Measurements from ENCODE around the gene TRPC3. TPM values are rescaled to one million over a fixed set of nuclear protein-coding genes. Genes with fewer than 3 reads are reported as not detected.
A peak's percentile ranks its signal among the peaks of the same experiment; 100 is the strongest.

TRPC3 gene
- polyA plus RNA-seq, 1 donor from 2014 or later = 6.9 TPM

- H3K4me2 ChIP-seq (ENCODE audit: low read length) = no peak overlapping the region
- H3K9ac ChIP-seq (ENCODE audit: low read length) = no peak overlapping the region
- H3K27ac ChIP-seq (ENCODE audit: low read length) = no peak overlapping the region
- no peaks in the 10 kb centered on the region for H3F3A ChIP-seq (ENCODE audit: insufficient read depth, low read length, poor library complexity, severe bottlenecking)
- no peaks in the 10 kb centered on the region for H3K27me3 ChIP-seq (ENCODE audit: insufficient read depth, low read depth, low read length)
- H3K36me3 ChIP-seq (ENCODE audit: insufficient read depth, low read length) = no peaks in the 10 kb centered on the region
- H3K79me2 ChIP-seq (replicated peaks; ENCODE audit: insufficient read depth, low read length) = no peaks in the 10 kb centered on the region
- H3K4me3 ChIP-seq (ENCODE audit: low read length) = no peak overlapping the region
- TF ChIP-seq EZH2 (IDR thresholded peaks at IDR 0.05; ENCODE audit: borderline replicate concordance, insufficient read depth, low read length, poor library complexity, severe bottlenecking) (no peak), CTCF (IDR thresholded peaks at IDR 0.05; ENCODE audit: poor library complexity, severe bottlenecking) (no peak)
- H3K9me2 ChIP-seq (ENCODE audit: insufficient read depth, low read length) = no peaks in the 10 kb centered on the region
- H3K9me3 ChIP-seq (ENCODE audit: low read length) = no peaks in the 10 kb centered on the region
- H4K20me1 ChIP-seq (ENCODE audit: insufficient read depth) = no peaks in the 10 kb centered on the region
- H2AFZ ChIP-seq (ENCODE audit: low read depth, low read length) = no peak overlapping the region
Observed at GRCh38 chr4:121908346-121908745, 43.5 kb downstream of the TRPC3 start.

- Histone ChIP-seq H3K27ac (ENCODE audit: low read length) (no peak overlapping the region), H3K9ac (ENCODE audit: low read length) (no peak overlapping the region), H3K79me2 (replicated peaks; ENCODE audit: insufficient read depth, low read length) (no peaks in the 10 kb centered on the region), H3F3A (ENCODE audit: insufficient read depth, low read length, poor library complexity, severe bottlenecking) (no peaks in the 10 kb centered on the region), H3K9me3 (ENCODE audit: low read length) (no peaks in the 10 kb centered on the region), H3K36me3 (ENCODE audit: insufficient read depth, low read length) (no peaks in the 10 kb centered on the region), H3K4me2 (ENCODE audit: low read length) (no peak overlapping the region), H3K9me2 (ENCODE audit: insufficient read depth, low read length) (no peaks in the 10 kb centered on the region), H2AFZ (ENCODE audit: low read depth, low read length) (no peak overlapping the region), H3K27me3 (ENCODE audit: insufficient read depth, low read depth, low read length) (no peaks in the 10 kb centered on the region), H4K20me1 (ENCODE audit: insufficient read depth) (no peaks in the 10 kb centered on the region), H3K4me3 (ENCODE audit: low read length) (no peak overlapping the region)
- TF ChIP-seq SMC3 (conservative IDR thresholded peaks at IDR 0.05; ENCODE audit: poor library complexity) (peak; percentile 88), RAD21 (conservative IDR thresholded peaks at IDR 0.05) (peak; percentile 92), EZH2 (IDR thresholded peaks at IDR 0.05; ENCODE audit: borderline replicate concordance, insufficient read depth, low read length, poor library complexity, severe bottlenecking) (no peak), POLR2AphosphoS5 (IDR thresholded peaks at IDR 0.05) (no peak), EP300 (conservative IDR thresholded peaks at IDR 0.05; ENCODE audit: poor library complexity, severe bottlenecking) (no peak), CTCF (IDR thresholded peaks at IDR 0.05; ENCODE audit: poor library complexity, severe bottlenecking) (peak; percentile 87)
Observed at GRCh38 chr4:121900132-121900983, 51.5 kb downstream of the TRPC3 start.

- no peaks in the 10 kb centered on the region for H3K36me3 ChIP-seq (ENCODE audit: insufficient read depth, low read length)
- no peak overlapping the region for H2AFZ ChIP-seq (ENCODE audit: low read depth, low read length)
- no peak overlapping the region for H3K9ac ChIP-seq (ENCODE audit: low read length)
- no peaks in the 10 kb centered on the region for H3K27me3 ChIP-seq (ENCODE audit: insufficient read depth, low read depth, low read length)
- no peaks in the 10 kb centered on the region for H4K20me1 ChIP-seq (ENCODE audit: insufficient read depth)
- H3K9me2 ChIP-seq (ENCODE audit: insufficient read depth, low read length) = no peaks in the 10 kb centered on the region
- H3K4me3 ChIP-seq (ENCODE audit: low read length) = no peak overlapping the region
- H3F3A ChIP-seq (ENCODE audit: insufficient read depth, low read length, poor library complexity, severe bottlenecking) = no peaks in the 10 kb centered on the region
- no peak for TF ChIP-seq REST (IDR thresholded peaks at IDR 0.05; ENCODE audit: borderline replicate concordance)
- no peak for TF ChIP-seq SMC3 (conservative IDR thresholded peaks at IDR 0.05; ENCODE audit: poor library complexity)
- TF ChIP-seq MXI1 (conservative IDR thresholded peaks at IDR 0.05; ENCODE audit: poor library complexity, severe bottlenecking) = no peak
- no peak for TF ChIP-seq EZH2 (IDR thresholded peaks at IDR 0.05; ENCODE audit: borderline replicate concordance, insufficient read depth, low read length, poor library complexity, severe bottlenecking)
- no peak for TF ChIP-seq TAF1 (IDR thresholded peaks at IDR 0.05; ENCODE audit: low read depth)
- no peak for TF ChIP-seq EP300 (conservative IDR thresholded peaks at IDR 0.05; ENCODE audit: poor library complexity, severe bottlenecking)
- no peak for TF ChIP-seq POLR2AphosphoS5 (IDR thresholded peaks at IDR 0.05)
- TF ChIP-seq CTCF (IDR thresholded peaks at IDR 0.05; ENCODE audit: poor library complexity, severe bottlenecking) = no peak
- TF ChIP-seq RAD21 (conservative IDR thresholded peaks at IDR 0.05) = no peak
- H3K4me2 ChIP-seq (ENCODE audit: low read length) = no peak overlapping the region
- no peak overlapping the region for H3K27ac ChIP-seq (ENCODE audit: low read length)
- no peaks in the 10 kb centered on the region for H3K79me2 ChIP-seq (replicated peaks; ENCODE audit: insufficient read depth, low read length)
- no peaks in the 10 kb centered on the region for H3K9me3 ChIP-seq (ENCODE audit: low read length)
Observed at GRCh38 chr4:121898150-121898549, 53.7 kb downstream of the TRPC3 start.

Data from neural cell (in vitro differentiated cells).